Measurements from ENCODE around the gene EBP. TPM values are rescaled to one million over a fixed set of nuclear protein-coding genes. Genes with fewer than 3 reads are reported as not detected.
A peak's percentile ranks its signal among the peaks of the same experiment; 100 is the strongest.

The EBP gene
- total RNA-seq, 4 donors from 2014 or later: 19.9 to 88.7 (median 67.6) TPM

GRCh38 chrX:48560681-48561080 lies 39.1 kb downstream of the EBP start:
- in situ Hi-C loops (cut with MboI; ENCODE audit: low pct_ligation_motif_present in 1 of 4, low pct_unique_long_range_greater_than_20kb in 1 of 4, low sequenced_read_pairs in 3 of 4): no loop called here
- Histone ChIP-seq H3K27me3 (no peaks in the 10 kb centered on the region), H3K4me3 (no peak overlapping the region), H3K36me3 (peaks cover 0 to 3% (median 0%) of the 10 kb centered on the region in 4 donors), H3K4me1 (no peaks in the 10 kb centered on the region), H3K9me3 (no peaks in the 10 kb centered on the region), H3K27ac (no peak overlapping the region)
- TF ChIP-seq POLR2A (IDR thresholded peaks at IDR 0.05) (no peak), EP300 (IDR thresholded peaks at IDR 0.05; ENCODE audit: low read depth) (no peak), POLR2AphosphoS5 (IDR thresholded peaks at IDR 0.05) (no peak), CTCF (IDR thresholded peaks at IDR 0.05) (no peak)
- intact Hi-C loops (cut with DNase I; ENCODE audit: low total_unique reads): no loop called here
- DNase-seq: no peak
- WGBS, 2 donors (ENCODE audit: low coverage in 1 of 2): 93% methylated on average over 12 of the region's 12 CpGs; no CpG with 5 or more reads in 1 of the 2 donors

- Histone ChIP-seq H3K27ac (no peak overlapping the region), H3K27me3 (no peaks in the 10 kb centered on the region), H3K4me1 (no peaks in the 10 kb centered on the region), H3K9me3 (no peaks in the 10 kb centered on the region), H3K4me3 (no peak overlapping the region), H3K36me3 (no peaks in the 10 kb centered on the region)
- DNase-seq: no peak
- TF ChIP-seq POLR2A (IDR thresholded peaks at IDR 0.05): no peak
- TF ChIP-seq POLR2AphosphoS5 (IDR thresholded peaks at IDR 0.05): no peak
- no peak for TF ChIP-seq EP300 (IDR thresholded peaks at IDR 0.05; ENCODE audit: low read depth)
- TF ChIP-seq CTCF (IDR thresholded peaks at IDR 0.05): no peak
- WGBS, 2 donors (ENCODE audit: low coverage in 1 of 2): 47% methylated on average over 1 of the region's 1 CpG; no CpG with 5 or more reads in 1 of the 2 donors
- intact Hi-C loops (cut with DNase I; ENCODE audit: low total_unique reads) (no loop called here), in situ Hi-C loops (cut with MboI; ENCODE audit: low pct_ligation_motif_present in 1 of 4, low pct_unique_long_range_greater_than_20kb in 1 of 4, low sequenced_read_pairs in 3 of 4) (no loop called here)
These were observed 48.4 kb downstream of the EBP start for GRCh38 chrX:48569958-48570357.

- intact Hi-C loops (cut with DNase I; ENCODE audit: low total_unique reads) (no loop called here), in situ Hi-C loops (cut with MboI; ENCODE audit: low pct_ligation_motif_present in 1 of 4, low pct_unique_long_range_greater_than_20kb in 1 of 4, low sequenced_read_pairs in 3 of 4) (no loop called here)
- 0 to 55% methylated on average over 3 to 19 of the region's 19 CpGs for WGBS, 2 donors (ENCODE audit: low coverage in 1 of 2)
- TF ChIP-seq POLR2AphosphoS5 (IDR thresholded peaks at IDR 0.05) (no peak), EP300 (IDR thresholded peaks at IDR 0.05; ENCODE audit: low read depth) (no peak), POLR2A (IDR thresholded peaks at IDR 0.05) (no peak), CTCF (IDR thresholded peaks at IDR 0.05) (no peak)
- H3K27me3 ChIP-seq: no peaks in the 10 kb centered on the region
- peaks cover 0 to 16% (median 5%) of the 10 kb centered on the region in 4 donors for H3K36me3 ChIP-seq
- H3K4me3 ChIP-seq: peak overlapping the region in 3 of 4 donors; percentile 63 to 90 (median 84)
- no peaks in the 10 kb centered on the region for H3K9me3 ChIP-seq
- peak overlapping the region; percentile 96 to 99 (median 98) for H3K27ac ChIP-seq
- DNase-seq: peak; percentile 29
- H3K4me1 ChIP-seq: peaks cover 9 to 15% (median 12%) of the 10 kb centered on the region in 4 donors
These were observed 52.2 kb downstream of the EBP start for GRCh38 chrX:48573690-48574269.

GRCh38 chrX:48574270-48575266 lies 53.0 kb downstream of the EBP start, which contains the start of gene RBM3:
Gene RBM3 (plus strand): TSS chrX:48574484. CDS start chrX:48575181, 697 bp downstream.
- intact Hi-C loops (cut with DNase I; ENCODE audit: low total_unique reads) (no loop called here), in situ Hi-C loops (cut with MboI; ENCODE audit: low pct_ligation_motif_present in 1 of 4, low pct_unique_long_range_greater_than_20kb in 1 of 4, low sequenced_read_pairs in 3 of 4) (no loop called here)

More at GRCh38 chrX:48574270-48575266, 53.0 kb downstream of the EBP start, which contains the start of gene RBM3:
- DNase-seq: peak; percentile 94
- peak within 1 kb of the TSS; percentile 51 to 90 (median 74) for H3K4me3 ChIP-seq
- WGBS, 2 donors (ENCODE audit: low coverage in 1 of 2): 40% methylated on average over 71 of the region's 71 CpGs; no CpG with 5 or more reads in 1 of the 2 donors
- TF ChIP-seq POLR2AphosphoS5 (IDR thresholded peaks at IDR 0.05) (peak; percentile 85 to 94 (median 94)), POLR2A (IDR thresholded peaks at IDR 0.05) (peak; percentile 91), CTCF (IDR thresholded peaks at IDR 0.05) (peak; percentile 37 to 64 (median 42)), EP300 (IDR thresholded peaks at IDR 0.05; ENCODE audit: low read depth) (peak; percentile 1)
- H3K36me3 ChIP-seq: peaks cover 0 to 16% (median 5%) of the 10 kb centered on the region in 4 donors
- H3K27me3 ChIP-seq: no peaks in the 10 kb centered on the region
- peak within 1 kb of the TSS; percentile 96 to 99 (median 98) for H3K27ac ChIP-seq
- no peaks in the 10 kb centered on the region for H3K9me3 ChIP-seq
- peaks cover 9 to 15% (median 12%) of the 10 kb centered on the region in 4 donors for H3K4me1 ChIP-seq
